PC-9 (cell line): ENCODE measurements around the gene HTR1A. TPM values are rescaled to one million over a fixed set of nuclear protein-coding genes. Genes with fewer than 3 reads are reported as not detected.

ENCODE experiments used
- BruUV-seq: library from RNA; stranded (reverse); fragments of 400-500 nt; replicated peaks from 2 replicates; lab custom pipeline; 2021; lab: Mats Ljungman, UMichigan
- CTCF ChIA-PET: fragments of 300-600 bp; sonication (Branson Sonifier 250); formaldehyde crosslinking; loops from one replicate; lab custom pipeline; 2022; ENCODE audit warnings: antibody characterized with exemption; lab: Charles Lee
- POLR2A ChIA-PET: fragments of 300-600 bp; sonication (Branson Sonifier 250); formaldehyde crosslinking; loops from one replicate; lab custom pipeline; 2022; ENCODE audit warnings: antibody characterized with exemption; ENCODE audit not compliant: unreplicated experiment; lab: Charles Lee
- DNase-seq, 2 experiments: peaks; one replicate each; pipeline versions ENCODE4 v3.0.0 to v3.0.0-alpha.2; 2015 to 2022; ENCODE audit warnings: mixed read lengths in 1 of 2
- H2AFZ ChIP-seq: fragments of 200-600 bp; sonication (generic); 2 replicates; pipeline ENCODE4 v1.8.1; 2017; ENCODE audit warnings: antibody characterized with exemption
- H3F3A ChIP-seq: fragments of 200-600 bp; sonication (generic); 2 replicates; pipeline ENCODE4 v1.8.1; 2017; ENCODE audit warnings: antibody characterized with exemption, mild to moderate bottlenecking, low read depth; ENCODE audit not compliant: insufficient read depth
- H3K27ac ChIP-seq: fragments of 200-600 bp; sonication (generic); 2 replicates; pipeline ENCODE4 v1.6.1; 2016; ENCODE audit warnings: mixed run types
- H3K27me3 ChIP-seq: fragments of 200-600 bp; sonication (generic); 2 replicates; pipeline ENCODE4 v1.6.1; 2016; ENCODE audit warnings: low read depth, mixed run types; ENCODE audit not compliant: insufficient read depth
- H3K36me3 ChIP-seq: fragments of 200-600 bp; sonication (generic); 2 replicates; pipeline ENCODE4 v1.6.1; 2016; ENCODE audit warnings: low read depth, mixed run types
- H3K4me1 ChIP-seq: fragments of 200-600 bp; sonication (generic); replicated peaks from 2 replicates; pipeline ENCODE4 v1.6.1; 2016; ENCODE audit warnings: mixed run types; ENCODE audit not compliant: insufficient read depth
- H3K4me2 ChIP-seq: fragments of 200-600 bp; sonication (generic); 2 replicates; pipeline ENCODE4 v1.6.1; 2017; ENCODE audit warnings: mixed run types
- H3K4me3 ChIP-seq: fragments of 200-600 bp; sonication (generic); 2 replicates; pipeline ENCODE4 v1.6.1; 2016; ENCODE audit warnings: mixed run types
- H3K79me2 ChIP-seq: fragments of 200-600 bp; sonication (generic); 2 replicates; pipeline ENCODE4 v1.6.1; 2017; ENCODE audit warnings: low read depth, mixed run types
- H3K9me2 ChIP-seq: fragments of 200-600 bp; sonication (generic); 2 replicates; pipeline ENCODE4 v1.8.1; 2017; ENCODE audit warnings: mild to moderate bottlenecking; ENCODE audit not compliant: insufficient read depth
- H3K9me3 ChIP-seq: fragments of 200-600 bp; sonication (generic); 2 replicates; pipeline ENCODE4 v1.8.1; 2016; ENCODE audit warnings: low read depth; ENCODE audit not compliant: insufficient read depth
- H4K20me1 ChIP-seq: fragments of 200-600 bp; sonication (generic); 2 replicates; pipeline ENCODE4 v1.8.1; 2017; ENCODE audit not compliant: insufficient read depth
- CTCF ChIP-seq: fragments of 200-600 bp; sonication (generic); conservative IDR thresholded peaks from 2 replicates; pipeline ENCODE4 v1.6.1; 2017; ENCODE audit warnings: mixed run types, antibody characterized with exemption, mild to moderate bottlenecking, moderate library complexity
- EZH2 ChIP-seq: fragments of 200-600 bp; sonication (generic); IDR thresholded peaks from 2 replicates; pipeline ENCODE4 v1.8.0; 2017; ENCODE audit warnings: antibody characterized with exemption, low read depth
- intact Hi-C: fragments of 100-400 bp; cut with micrococcal nuclease; formaldehyde crosslinking; loops from one replicate; pipeline ENCODE4 v1.10.0; 2022; ENCODE audit not compliant: unreplicated experiment
- total RNA-seq: library from RNA; stranded (reverse); gene quantifications from 2 replicates; pipeline ENCODE4 v1.2.3, GENCODE V29; 2021

Gene HTR1A
- total RNA-seq, 1 experiment from 2014 or later, result not detected

- no peak overlapping the region for H3K27ac ChIP-seq
- no peak for TF ChIP-seq EZH2
- TF ChIP-seq CTCF, result no peak
- intact Hi-C loops, result no loop called here
- H3K27me3 ChIP-seq, result no peaks in the 10 kb centered on the region
- H3K4me1 ChIP-seq, result no peaks in the 10 kb centered on the region
- no peaks in the 10 kb centered on the region for H3K36me3 ChIP-seq
- POLR2A ChIA-PET, result no interaction called here
- no peaks in the 10 kb centered on the region for H3K9me2 ChIP-seq
- no TSS peak for BruUV-seq
- H3K4me3 ChIP-seq, result no peak overlapping the region
- no peaks in the 10 kb centered on the region for H4K20me1 ChIP-seq
- no peak overlapping the region for H3K4me2 ChIP-seq
- H3K9me3 ChIP-seq, result no peaks in the 10 kb centered on the region
- no peaks in the 10 kb centered on the region for H3F3A ChIP-seq
- no peaks in the 10 kb centered on the region for H3K79me2 ChIP-seq
- CTCF ChIA-PET, result no interaction called here
- no peak for DNase-seq
- no peak overlapping the region for H2AFZ ChIP-seq
Observed at GRCh38 chr5:63931836-63932235, 30.4 kb downstream of the HTR1A start.

GRCh38 chr5:63928451-63928850 is 33.8 kb downstream of the HTR1A start:
- POLR2A ChIA-PET, result no interaction called here

GRCh38 chr5:63923914-63924313 is 38.3 kb downstream of the HTR1A start:
- ChIA-PET POLR2A (no interaction called here), CTCF (no interaction called here)
- Histone ChIP-seq H3K4me2 (no peak overlapping the region), H3K9me2 (no peaks in the 10 kb centered on the region), H3K4me1 (no peaks in the 10 kb centered on the region), H2AFZ (no peak overlapping the region), H3K27me3 (no peaks in the 10 kb centered on the region), H3K36me3 (no peaks in the 10 kb centered on the region), H3K4me3 (no peak overlapping the region), H3F3A (no peaks in the 10 kb centered on the region), H3K9me3 (no peaks in the 10 kb centered on the region), H4K20me1 (no peaks in the 10 kb centered on the region), H3K79me2 (no peaks in the 10 kb centered on the region), H3K27ac (no peak overlapping the region)
- no TSS peak for BruUV-seq
- TF ChIP-seq CTCF (no peak), EZH2 (no peak)
- intact Hi-C loops, result no loop called here
- no peak for DNase-seq

More at GRCh38 chr5:63928451-63928850, 33.8 kb downstream of the HTR1A start:
- intact Hi-C loops, result no loop called here
- Histone ChIP-seq H3K79me2 (no peaks in the 10 kb centered on the region), H3K4me1 (no peaks in the 10 kb centered on the region), H3K9me2 (no peaks in the 10 kb centered on the region), H3K4me2 (no peak overlapping the region), H2AFZ (no peak overlapping the region), H4K20me1 (no peaks in the 10 kb centered on the region), H3K36me3 (no peaks in the 10 kb centered on the region), H3F3A (no peaks in the 10 kb centered on the region), H3K27me3 (no peaks in the 10 kb centered on the region), H3K4me3 (no peak overlapping the region), H3K27ac (no peak overlapping the region), H3K9me3 (no peaks in the 10 kb centered on the region)
- no peak for DNase-seq
- CTCF ChIA-PET, result no interaction called here
- no peak for TF ChIP-seq CTCF
- TF ChIP-seq EZH2, result no peak
- BruUV-seq, result no TSS peak
